Right atrium auricular region (tissue), 2 donors: ENCODE results near the gene SLC35A4. TPM values are rescaled to one million over a fixed set of nuclear protein-coding genes. Genes with fewer than 3 reads are reported as not detected.

Experiments used
- DNase-seq: peaks from one replicate; pipeline ENCODE4 v3.0.0-alpha.2; 2019; ENCODE audit warnings: low spot score
- H3K27ac ChIP-seq, 2 donors: fragments of 200-600 bp; sonication (generic); 1 replicate in 1 of 2; 2 replicates in 1 of 2; pipeline ENCODE4 v1.5.1; 2016 to 2019
- H3K27me3 ChIP-seq, 2 donors: fragments of 200-600 bp; sonication (generic); one replicate each; pipeline versions ENCODE4 v1.5.1 to v1.6.0; 2017 to 2019
- H3K36me3 ChIP-seq: fragments of 200-600 bp; sonication (generic); one replicate; pipeline ENCODE4 v1.5.1; 2016
- H3K4me1 ChIP-seq, 2 donors: fragments of 200-600 bp; sonication (generic); one replicate each; pipeline versions ENCODE4 v1.5.1 to v1.6.0; 2017 to 2019
- H3K4me3 ChIP-seq, 2 donors: fragments of 200-600 bp; sonication (generic); 1 replicate in 1 of 2; 2 replicates in 1 of 2; pipeline ENCODE4 v1.5.1; 2017 to 2019; ENCODE audit warnings: mild to moderate bottlenecking in 1 of 2, moderate library complexity in 1 of 2
- H3K9me3 ChIP-seq, 2 donors: fragments of 200-600 bp; sonication (generic); one replicate each; pipeline ENCODE4 v1.5.1; 2019
- CTCF ChIP-seq, 2 donors: fragments of 200-600 bp; sonication (generic); IDR thresholded peaks; one replicate each; pipeline ENCODE4 v1.5.1; 2019; ENCODE audit warnings: antibody characterized with exemption in 2 of 2
- total RNA-seq, 2 donors: library from RNA; depleted of rRNA; stranded (reverse); fragments of >200 nt; gene quantifications; one replicate each; pipeline ENCODE4 v1.1.0, GENCODE V29; 2016

The SLC35A4 gene
- total RNA-seq, 2 donors from 2014 or later: 47.4 to 63.9 TPM

- peak overlapping the region; percentile 96 for H3K27ac ChIP-seq
- H3K27me3 ChIP-seq: no peaks in the 10 kb centered on the region
- H3K9me3 ChIP-seq: no peaks in the 10 kb centered on the region
- peak; percentile 81 for DNase-seq
- H3K4me3 ChIP-seq: no peak overlapping the region
- H3K36me3 ChIP-seq: peaks cover 42% of the 10 kb centered on the region
- no peak for TF ChIP-seq CTCF (IDR thresholded peaks at IDR 0.05)
- peaks cover 0 to 46% of the 10 kb centered on the region in 2 donors for H3K4me1 ChIP-seq
Observed at GRCh38 chr5:140549237-140550144, 15.1 kb upstream of the SLC35A4 start.

GRCh38 chr5:140550147-140551079 lies 14.2 kb upstream of the SLC35A4 start:
- Histone ChIP-seq H3K27me3 (no peaks in the 10 kb centered on the region), H3K4me1 (peaks cover 0 to 55% of the 10 kb centered on the region in 2 donors), H3K36me3 (peaks cover 35% of the 10 kb centered on the region), H3K27ac (peak overlapping the region; percentile 96), H3K9me3 (no peaks in the 10 kb centered on the region), H3K4me3 (no peak overlapping the region)
- no peak for TF ChIP-seq CTCF (IDR thresholded peaks at IDR 0.05)
- no peak for DNase-seq

GRCh38 chr5:140551872-140552271 lies 12.8 kb upstream of the SLC35A4 start:
- TF ChIP-seq CTCF (IDR thresholded peaks at IDR 0.05): no peak
- Histone ChIP-seq H3K9me3 (no peaks in the 10 kb centered on the region), H3K36me3 (peaks cover 35% of the 10 kb centered on the region), H3K27ac (no peak overlapping the region), H3K4me3 (no peak overlapping the region), H3K4me1 (peaks cover 0 to 63% of the 10 kb centered on the region in 2 donors), H3K27me3 (no peaks in the 10 kb centered on the region)
- no peak for DNase-seq

- H3K27ac ChIP-seq: no peak overlapping the region
- H3K36me3 ChIP-seq: peaks cover 35% of the 10 kb centered on the region
- H3K4me1 ChIP-seq: peaks cover 0 to 53% of the 10 kb centered on the region in 2 donors
- no peak for TF ChIP-seq CTCF (IDR thresholded peaks at IDR 0.05)
- no peaks in the 10 kb centered on the region for H3K27me3 ChIP-seq
- no peak overlapping the region for H3K4me3 ChIP-seq
- DNase-seq: no peak
- H3K9me3 ChIP-seq: no peaks in the 10 kb centered on the region
Observed at GRCh38 chr5:140553657-140554056, 11.0 kb upstream of the SLC35A4 start.

- H3K9me3 ChIP-seq: no peaks in the 10 kb centered on the region
- H3K4me1 ChIP-seq: peaks cover 0 to 45% of the 10 kb centered on the region in 2 donors
- H3K36me3 ChIP-seq: peaks cover 28% of the 10 kb centered on the region
- H3K27me3 ChIP-seq: no peaks in the 10 kb centered on the region
- no peak overlapping the region for H3K27ac ChIP-seq
- no peak for TF ChIP-seq CTCF (IDR thresholded peaks at IDR 0.05)
- no peak for DNase-seq
- no peak overlapping the region for H3K4me3 ChIP-seq
Observed at GRCh38 chr5:140554454-140554853, 10.2 kb upstream of the SLC35A4 start.
